ENCODE data around the gene MAML1. TPM values are rescaled to one million over a fixed set of nuclear protein-coding genes. Genes with fewer than 3 reads are reported as not detected.

Gene MAML1
- total RNA-seq, 2 experiments from 2014 or later = 20.3 to 22.2 TPM

- no peaks in the 10 kb centered on the region for H3K9me3 Mint-ChIP-seq
- H3K27me3 Mint-ChIP-seq = peaks cover 2% of the 10 kb centered on the region
- H3K27ac Mint-ChIP-seq = no peak overlapping the region
- ChIA-PET POLR2A (interaction anchor here (1.3 kb wide), 1 partner anchor 10 kb away, joined by 3 read pairs; no protein-coding TSS in a partner anchor), CTCF (interaction anchor here (1.4 to 1.8 kb wide), 2 partner anchors 8 to 49 kb away, joined by 5 to 6 read pairs; partner anchors contain the start of gene SQSTM1)
- DNase-seq = no peak
- intact Hi-C loops (cut with micrococcal nuclease) = no loop called here
- H3K36me3 Mint-ChIP-seq = peaks cover 23% of the 10 kb centered on the region
- no peak overlapping the region for H3K4me3 Mint-ChIP-seq
- peaks cover 4% of the 10 kb centered on the region for H3K4me1 Mint-ChIP-seq (ENCODE audit: low read depth)
Observed at GRCh38 chr5:179812135-179812825, 79.7 kb downstream of the MAML1 start.

- H3K4me1 Mint-ChIP-seq (ENCODE audit: low read depth) = peaks cover 8% of the 10 kb centered on the region
- CTCF ChIA-PET = interaction anchor here (0.7 kb wide), 1 partner anchor 66 kb away, joined by 3 read pairs; no protein-coding TSS in a partner anchor
- intact Hi-C loops (cut with micrococcal nuclease) = no loop called here
- POLR2A ChIA-PET = interaction anchor here (0.6 to 1.3 kb wide), 2 partner anchors 11 to 104 kb away, joined by 3 to 6 read pairs; no protein-coding TSS in a partner anchor
- DNase-seq = no peak
- H3K27ac Mint-ChIP-seq = no peak overlapping the region
- H3K36me3 Mint-ChIP-seq = peaks cover 23% of the 10 kb centered on the region
- peaks cover 2% of the 10 kb centered on the region for H3K27me3 Mint-ChIP-seq
- H3K4me3 Mint-ChIP-seq = no peak overlapping the region
- H3K9me3 Mint-ChIP-seq = no peaks in the 10 kb centered on the region
Observed at GRCh38 chr5:179812997-179813607, 80.5 kb downstream of the MAML1 start.

- H3K27me3 Mint-ChIP-seq = peaks cover 2% of the 10 kb centered on the region
- intact Hi-C loops (cut with micrococcal nuclease) = no loop called here
- H3K4me3 Mint-ChIP-seq = no peak overlapping the region
- H3K36me3 Mint-ChIP-seq = peaks cover 24% of the 10 kb centered on the region
- ChIA-PET CTCF (interaction anchor here (1.6 to 2.6 kb wide), 2 partner anchors 12 to 51 kb away, joined by 3 to 7 read pairs; no protein-coding TSS in a partner anchor), POLR2A (interaction anchor here (0.6 kb wide), 1 partner anchor 103 kb away, joined by 6 read pairs; no protein-coding TSS in a partner anchor)
- no peaks in the 10 kb centered on the region for H3K9me3 Mint-ChIP-seq
- no peak for DNase-seq
- no peak overlapping the region for H3K27ac Mint-ChIP-seq
- peaks cover 16% of the 10 kb centered on the region for H3K4me1 Mint-ChIP-seq (ENCODE audit: low read depth)
Observed at GRCh38 chr5:179814090-179814489, 81.5 kb downstream of the MAML1 start.

DNA sequence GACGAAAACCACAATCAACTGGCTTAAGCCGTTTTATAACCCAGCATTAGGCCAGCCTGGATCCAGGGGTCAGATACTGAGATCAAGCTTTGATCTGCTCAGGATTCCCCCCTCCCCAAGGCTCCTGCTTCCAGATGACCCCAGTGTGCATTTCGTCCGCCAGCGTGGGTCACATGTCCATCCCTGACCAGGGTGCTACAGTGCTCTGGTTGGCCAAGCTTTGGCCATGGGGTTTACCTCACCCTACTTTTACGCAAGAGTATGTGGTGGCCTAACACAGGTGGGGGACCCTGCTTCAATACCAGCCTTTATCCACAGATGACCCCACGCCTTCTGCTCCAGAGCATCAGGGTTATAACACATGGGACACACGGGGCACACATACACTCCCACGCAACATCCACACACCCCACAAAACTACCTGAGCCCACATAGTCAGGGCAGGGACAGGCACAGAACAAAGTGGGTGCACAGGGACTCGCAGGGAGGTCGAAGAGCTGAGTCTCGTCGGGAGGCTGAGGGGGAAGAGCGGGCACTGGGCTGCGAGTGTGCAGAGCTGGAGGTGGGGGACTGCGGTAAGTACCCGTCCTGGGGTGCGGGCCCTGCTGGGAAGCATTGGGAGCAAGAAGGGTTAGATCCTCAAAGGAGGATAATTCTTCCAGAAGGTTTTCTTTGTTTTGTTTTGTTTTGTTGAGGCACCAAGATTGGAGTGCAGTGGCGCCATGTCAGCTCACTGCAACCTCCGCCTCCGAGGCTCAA, 83.0 kb downstream of the MAML1 start:
- peaks cover 20% of the 10 kb centered on the region for H3K36me3 Mint-ChIP-seq
- no peak overlapping the region for H3K27ac Mint-ChIP-seq
- H3K4me3 Mint-ChIP-seq = no peak overlapping the region
- peaks cover 2% of the 10 kb centered on the region for H3K27me3 Mint-ChIP-seq
- ChIA-PET CTCF (interaction anchor here (1.6 to 2.6 kb wide), 2 partner anchors 13 to 52 kb away, joined by 3 to 7 read pairs; no protein-coding TSS in a partner anchor), POLR2A (no interaction called here)
- H3K4me1 Mint-ChIP-seq (ENCODE audit: low read depth) = peaks cover 27% of the 10 kb centered on the region
- no peak for DNase-seq
- intact Hi-C loops (cut with micrococcal nuclease) = loop anchor here (5.0 kb wide), 1 partner anchor 193 kb away; the partner anchor contains the start of gene HNRNPH1
- H3K9me3 Mint-ChIP-seq = no peaks in the 10 kb centered on the region

GRCh38 chr5:179816401-179816795, 83.8 kb downstream of the MAML1 start:
- Mint-ChIP-seq H3K4me3 (no peak overlapping the region), H3K36me3 (peaks cover 19% of the 10 kb centered on the region), H3K27ac (no peak overlapping the region), H3K27me3 (peaks cover 2% of the 10 kb centered on the region), H3K4me1 (ENCODE audit: low read depth) (peaks cover 27% of the 10 kb centered on the region), H3K9me3 (no peaks in the 10 kb centered on the region)
- intact Hi-C loops (cut with micrococcal nuclease) = loop anchor here (5.0 kb wide), 1 partner anchor 194 kb away; the partner anchor contains the start of gene HNRNPH1
- POLR2A ChIA-PET = no interaction called here
- CTCF ChIA-PET = interaction anchor here (2.6 kb wide), 1 partner anchor 14 kb away, joined by 7 read pairs; no protein-coding TSS in a partner anchor
- DNase-seq = no peak

DNA sequence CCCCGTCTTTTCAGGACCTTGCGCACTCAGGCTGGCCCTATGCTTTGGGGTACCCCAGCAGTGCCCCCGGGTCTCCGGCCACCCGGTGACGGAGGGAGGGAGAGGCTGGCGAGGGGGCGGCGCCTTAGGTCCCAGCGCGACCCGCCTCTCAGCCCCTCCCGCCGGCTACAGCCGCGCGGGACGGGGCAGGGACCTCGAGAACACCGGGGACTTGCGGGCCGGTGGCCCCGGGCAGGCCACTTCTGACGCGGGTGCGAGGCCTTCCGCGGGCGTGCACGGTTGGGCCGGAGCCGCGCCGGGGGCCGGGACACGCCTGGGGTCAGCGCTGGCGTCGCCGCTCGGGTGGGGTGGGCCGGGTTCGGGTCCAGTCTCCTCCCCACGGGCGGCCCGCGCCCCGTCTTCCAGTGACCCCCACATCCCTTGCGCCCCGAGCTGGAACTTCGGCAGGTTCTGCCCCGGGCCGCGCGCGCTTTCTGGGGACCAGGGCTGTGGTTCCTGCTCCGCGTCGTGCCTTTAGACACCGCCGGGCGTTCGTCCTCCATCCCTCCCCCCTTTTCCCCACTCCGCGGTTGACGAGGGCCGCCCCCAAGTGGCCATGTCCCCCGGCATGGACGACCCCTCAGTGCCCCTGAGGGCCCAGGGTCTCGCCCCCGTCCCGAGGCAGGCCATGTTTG, 84.3 kb downstream of the MAML1 start:
- no peaks in the 10 kb centered on the region for H3K9me3 Mint-ChIP-seq
- H3K36me3 Mint-ChIP-seq = peaks cover 22% of the 10 kb centered on the region

DNA sequence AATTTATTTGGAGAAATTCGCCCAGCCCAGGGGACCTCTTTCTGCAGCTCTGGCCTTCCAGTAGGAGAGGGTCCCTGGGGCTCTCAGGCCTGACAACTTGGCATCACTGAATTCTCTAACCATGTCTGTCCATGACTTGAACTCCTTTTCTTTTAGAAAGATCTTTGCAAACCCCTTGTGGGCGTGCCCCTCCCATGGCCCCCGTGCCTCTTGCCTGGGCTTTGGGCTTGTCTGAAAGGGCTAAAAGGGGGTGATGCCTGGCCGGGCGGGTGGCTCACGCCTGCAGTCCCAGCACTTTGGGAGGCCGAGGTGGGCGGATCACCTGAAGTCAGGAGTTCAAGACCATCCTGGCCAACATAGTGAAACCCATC, 84.8 kb downstream of the MAML1 start:
- ChIA-PET CTCF (no interaction called here), POLR2A (no interaction called here)
- H3K4me3 Mint-ChIP-seq = no peak overlapping the region
- peaks cover 34% of the 10 kb centered on the region for H3K4me1 Mint-ChIP-seq (ENCODE audit: low read depth)
- H3K27me3 Mint-ChIP-seq = peaks cover 2% of the 10 kb centered on the region
- no peak for DNase-seq
- no peaks in the 10 kb centered on the region for H3K9me3 Mint-ChIP-seq
- intact Hi-C loops (cut with micrococcal nuclease) = loop anchor here (5.0 kb wide), 1 partner anchor 195 kb away; the partner anchor contains the start of gene HNRNPH1
- H3K36me3 Mint-ChIP-seq = peaks cover 23% of the 10 kb centered on the region
- no peak overlapping the region for H3K27ac Mint-ChIP-seq

More for the DNA sequence above, 84.3 kb downstream of the MAML1 start:
- Mint-ChIP-seq H3K27me3 (peaks cover 2% of the 10 kb centered on the region), H3K4me1 (ENCODE audit: low read depth) (peaks cover 29% of the 10 kb centered on the region), H3K4me3 (no peak overlapping the region), H3K27ac (no peak overlapping the region)
- DNase-seq = no peak
- POLR2A ChIA-PET = no interaction called here
- CTCF ChIA-PET = no interaction called here
- intact Hi-C loops (cut with micrococcal nuclease) = loop anchor here (5.0 kb wide), 1 partner anchor 195 kb away; the partner anchor contains the start of gene HNRNPH1

GRCh38 chr5:179817890-179818745, 85.5 kb downstream of the MAML1 start:
- Mint-ChIP-seq H3K27me3 (peaks cover 2% of the 10 kb centered on the region), H3K4me3 (peak overlapping the region; percentile 76), H3K4me1 (ENCODE audit: low read depth) (peaks cover 41% of the 10 kb centered on the region), H3K9me3 (no peaks in the 10 kb centered on the region), H3K36me3 (peaks cover 25% of the 10 kb centered on the region), H3K27ac (peak overlapping the region; percentile 62)
- DNase-seq = no peak
- ChIA-PET CTCF (interaction anchor here (1.3 kb wide), 1 partner anchor 22 kb away, joined by 3 read pairs; no protein-coding TSS in a partner anchor), POLR2A (interaction anchor here (3.2 kb wide), 1 partner anchor 13 kb away, joined by 19 read pairs; no protein-coding TSS in a partner anchor)
- intact Hi-C loops (cut with micrococcal nuclease) = loop anchor here (5.0 kb wide), 1 partner anchor 196 kb away; the partner anchor contains the start of gene HNRNPH1

GRCh38 chr5:179818746-179819295, 86.2 kb downstream of the MAML1 start:
- Mint-ChIP-seq H3K27me3 (peaks cover 2% of the 10 kb centered on the region), H3K4me3 (peak overlapping the region; percentile 76), H3K9me3 (no peaks in the 10 kb centered on the region), H3K27ac (peak overlapping the region; percentile 69), H3K4me1 (ENCODE audit: low read depth) (peaks cover 46% of the 10 kb centered on the region), H3K36me3 (peaks cover 29% of the 10 kb centered on the region)
- intact Hi-C loops (cut with micrococcal nuclease) = loop anchor here (1.0 to 5.0 kb wide), 4 partner anchors 15 to 197 kb away; partner anchors contain the start of genes CANX, HNRNPH1 and MAML1
- DNase-seq = peak; percentile 95
- CTCF ChIA-PET = interaction anchor here (1.3 kb wide), 1 partner anchor 23 kb away, joined by 3 read pairs; no protein-coding TSS in a partner anchor
- POLR2A ChIA-PET = interaction anchor here (2.1 to 3.2 kb wide), 2 partner anchors 14 to 40 kb away, joined by 6 to 19 read pairs; partner anchors contain the start of gene MRNIP

Measured in activated CD4-positive, alpha-beta memory T cell treated with anti-CD3 and anti-CD28 coated beads for 36 hours (primary cell).